Muscle layer of duodenum (tissue), 2 donors: ENCODE results near the gene PLXDC2.

Experiments
- H3K27ac ChIP-seq: one replicate; pipeline ENCODE4 v1.7.0; 2013; ENCODE audit warnings: mild to moderate bottlenecking, low read length
- H3K27me3 ChIP-seq: one replicate; pipeline ENCODE4 v1.7.0; 2013; ENCODE audit warnings: low read depth, mild to moderate bottlenecking, control low read depth, low read length
- H3K36me3 ChIP-seq, 2 donors: one replicate each; pipeline ENCODE4 v1.7.0; 2013; ENCODE audit warnings: low read length in 2 of 2, control low read depth in 1 of 2, mild to moderate bottlenecking in 1 of 2; ENCODE audit not compliant: insufficient read depth in 2 of 2, control insufficient read depth in 1 of 2
- H3K4me1 ChIP-seq, 2 donors: one replicate each; pipeline ENCODE4 v1.7.0; 2013; ENCODE audit warnings: low read length in 2 of 2, mild to moderate bottlenecking in 2 of 2, control low read depth in 1 of 2, moderate library complexity in 1 of 2; ENCODE audit not compliant: insufficient read depth in 2 of 2, control insufficient read depth in 1 of 2
- H3K4me3 ChIP-seq, 2 donors: one replicate each; pipeline ENCODE4 v1.7.0; 2013; ENCODE audit warnings: low read length in 2 of 2, low read depth in 1 of 2, mild to moderate bottlenecking in 1 of 2
- H3K9me3 ChIP-seq, 2 donors: one replicate each; pipeline ENCODE4 v1.7.0; 2013; ENCODE audit warnings: low read length in 2 of 2, control low read depth in 1 of 2, mild to moderate bottlenecking in 1 of 2; ENCODE audit not compliant: control insufficient read depth in 1 of 2
- donor health status: healthy.

PLXDC2 gene

DNA sequence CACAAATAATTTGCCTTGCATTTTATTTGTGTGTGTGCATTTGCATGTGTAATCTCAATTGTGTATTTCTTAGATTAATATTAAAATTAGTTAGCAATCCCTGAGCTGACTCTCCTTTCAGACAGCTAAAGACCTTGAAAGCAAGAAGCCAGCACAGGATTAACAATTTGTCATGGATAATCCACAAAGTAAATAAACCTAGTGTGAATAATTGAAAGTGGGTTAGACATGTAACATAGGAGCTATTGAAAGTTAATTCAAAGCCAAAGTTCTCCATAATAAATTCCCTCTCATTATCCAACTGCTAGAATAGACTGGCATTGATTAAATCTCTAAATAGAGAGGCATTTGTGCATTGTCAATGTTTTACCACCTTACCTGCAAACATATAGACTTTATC lies 326.1 kb downstream of the PLXDC2 start:
- Histone ChIP-seq H3K27me3 (no peaks in the 10 kb centered on the region), H3K4me1 (no peaks in the 10 kb centered on the region), H3K27ac (no peak overlapping the region), H3K9me3 (no peaks in the 10 kb centered on the region), H3K4me3 (no peak overlapping the region), H3K36me3 (peaks cover 0 to 3% of the 10 kb centered on the region in 2 donors)

DNA sequence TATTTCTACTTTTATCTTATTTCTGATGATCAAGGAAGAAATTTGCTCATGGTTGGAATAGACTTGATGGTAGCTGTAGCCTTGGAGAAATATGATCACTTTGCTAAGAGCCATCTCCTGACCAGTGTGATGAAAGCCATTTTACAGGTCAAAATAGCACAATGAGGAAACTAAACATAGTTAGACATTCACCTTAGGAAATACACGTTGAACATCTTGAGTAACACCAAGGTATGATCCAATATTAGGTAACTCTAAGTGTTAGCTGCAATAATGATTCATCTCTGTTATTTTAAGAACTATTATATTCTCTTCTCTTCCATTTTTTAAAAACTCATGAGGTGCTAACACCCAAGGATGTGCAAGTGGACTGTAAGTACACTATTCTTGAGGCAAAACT lies 328.0 kb downstream of the PLXDC2 start:
- H3K27me3 ChIP-seq: no peaks in the 10 kb centered on the region
- H3K9me3 ChIP-seq: no peaks in the 10 kb centered on the region
- no peaks in the 10 kb centered on the region for H3K4me1 ChIP-seq
- H3K36me3 ChIP-seq: peaks cover 0 to 3% of the 10 kb centered on the region in 2 donors
- H3K27ac ChIP-seq: no peak overlapping the region
- H3K4me3 ChIP-seq: no peak overlapping the region

DNA sequence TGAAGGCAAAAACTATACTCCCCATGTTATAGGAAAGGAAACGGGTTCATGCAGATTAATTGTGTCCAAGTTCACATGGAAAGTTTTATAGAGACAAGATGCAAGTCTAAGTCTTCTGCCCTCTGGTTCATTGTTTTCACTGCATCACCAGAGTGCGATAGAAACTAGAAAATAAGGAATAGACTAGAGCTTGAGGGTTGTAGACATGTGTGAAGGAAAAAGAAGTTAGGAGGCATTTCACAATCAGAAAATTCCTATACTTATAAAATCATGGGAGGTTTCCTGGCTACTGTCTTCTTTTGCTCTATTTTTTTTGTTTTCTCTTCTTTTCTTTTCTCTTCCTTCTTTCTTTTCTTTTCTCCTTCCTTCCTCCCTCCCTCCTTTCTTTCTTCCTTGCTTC lies 329.8 kb downstream of the PLXDC2 start:
- H3K36me3 ChIP-seq: peaks cover 0 to 3% of the 10 kb centered on the region in 2 donors
- H3K27ac ChIP-seq: no peak overlapping the region
- no peaks in the 10 kb centered on the region for H3K9me3 ChIP-seq
- no peaks in the 10 kb centered on the region for H3K27me3 ChIP-seq
- no peaks in the 10 kb centered on the region for H3K4me1 ChIP-seq
- no peak overlapping the region for H3K4me3 ChIP-seq

DNA sequence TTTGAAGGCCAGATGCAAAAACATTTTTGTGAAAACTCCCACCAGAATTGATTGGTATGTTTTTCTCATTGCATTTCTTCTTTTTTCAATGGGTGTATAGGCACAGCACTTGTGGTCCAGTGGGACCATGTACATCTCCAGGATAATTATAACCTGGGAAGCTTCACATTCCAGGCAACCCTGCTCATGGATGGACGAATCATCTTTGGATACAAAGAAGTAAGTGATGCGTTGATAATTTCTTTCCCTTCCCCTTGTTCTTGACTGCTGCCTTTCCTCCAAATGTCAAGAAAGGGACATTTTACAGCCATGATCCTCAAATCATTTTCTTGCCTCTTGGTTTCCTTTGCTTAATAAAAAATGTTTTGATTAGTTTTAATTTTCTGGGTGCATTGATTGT lies 331.5 kb downstream of the PLXDC2 start:
- Histone ChIP-seq H3K9me3 (no peaks in the 10 kb centered on the region), H3K4me1 (no peaks in the 10 kb centered on the region), H3K36me3 (peaks cover 0 to 3% of the 10 kb centered on the region in 2 donors), H3K27me3 (no peaks in the 10 kb centered on the region), H3K4me3 (no peak overlapping the region), H3K27ac (no peak overlapping the region)

GRCh38 chr10:20156511-20156910 lies 340.3 kb downstream of the PLXDC2 start:
- H3K27ac ChIP-seq: no peak overlapping the region
- no peaks in the 10 kb centered on the region for H3K4me1 ChIP-seq
- no peaks in the 10 kb centered on the region for H3K9me3 ChIP-seq
- no peaks in the 10 kb centered on the region for H3K27me3 ChIP-seq
- H3K36me3 ChIP-seq: no peaks in the 10 kb centered on the region
- H3K4me3 ChIP-seq: no peak overlapping the region

DNA sequence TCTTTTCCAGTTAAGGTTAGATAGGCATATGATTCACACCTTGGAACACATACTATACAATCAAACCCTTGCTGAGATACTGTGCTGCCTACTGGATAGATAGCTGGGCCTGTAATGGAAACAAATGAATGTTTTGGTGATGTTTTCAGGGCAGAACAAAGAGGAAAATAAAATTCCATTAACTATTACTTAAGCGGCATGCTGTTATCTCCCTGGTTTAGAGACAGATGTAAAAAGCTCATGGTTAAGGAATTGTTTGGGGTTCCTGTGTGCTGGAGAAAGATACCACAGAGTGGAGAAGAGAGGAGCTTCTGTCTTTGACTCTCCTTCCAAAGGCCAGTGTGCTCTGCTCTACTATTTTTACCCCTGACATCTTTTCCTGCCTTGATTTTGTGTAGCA lies 341.1 kb downstream of the PLXDC2 start:
- H3K4me3 ChIP-seq: no peak overlapping the region
- no peaks in the 10 kb centered on the region for H3K36me3 ChIP-seq
- no peaks in the 10 kb centered on the region for H3K9me3 ChIP-seq
- no peaks in the 10 kb centered on the region for H3K4me1 ChIP-seq
- H3K27ac ChIP-seq: no peak overlapping the region
- H3K27me3 ChIP-seq: no peaks in the 10 kb centered on the region

DNA sequence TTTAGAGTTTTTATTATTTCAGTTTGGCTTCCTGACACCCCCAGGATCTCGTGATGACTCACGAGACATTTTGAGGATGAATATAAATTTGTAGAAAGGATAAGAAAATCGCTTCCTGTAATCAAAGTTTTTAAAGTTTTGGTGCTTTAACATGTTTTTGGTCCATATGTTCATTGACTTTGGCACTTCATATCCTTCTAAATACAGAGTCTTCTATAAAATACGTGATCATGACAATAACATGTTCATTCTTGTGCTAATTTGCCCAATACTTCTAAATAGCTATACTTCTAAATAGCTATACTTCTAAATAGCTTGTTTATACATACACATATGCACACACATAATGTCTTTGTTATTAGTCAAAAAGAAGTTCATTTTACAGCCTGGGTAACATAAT lies 341.9 kb downstream of the PLXDC2 start:
- no peak overlapping the region for H3K27ac ChIP-seq
- no peak overlapping the region for H3K4me3 ChIP-seq
- no peaks in the 10 kb centered on the region for H3K4me1 ChIP-seq
- H3K36me3 ChIP-seq: no peaks in the 10 kb centered on the region
- H3K9me3 ChIP-seq: no peaks in the 10 kb centered on the region
- no peaks in the 10 kb centered on the region for H3K27me3 ChIP-seq

GRCh38 chr10:20162123-20162522 lies 345.9 kb downstream of the PLXDC2 start:
- H3K9me3 ChIP-seq: no peaks in the 10 kb centered on the region
- no peaks in the 10 kb centered on the region for H3K4me1 ChIP-seq
- no peak overlapping the region for H3K27ac ChIP-seq
- H3K4me3 ChIP-seq: no peak overlapping the region
- no peaks in the 10 kb centered on the region for H3K27me3 ChIP-seq
- H3K36me3 ChIP-seq: peaks cover 0 to 3% of the 10 kb centered on the region in 2 donors

DNA sequence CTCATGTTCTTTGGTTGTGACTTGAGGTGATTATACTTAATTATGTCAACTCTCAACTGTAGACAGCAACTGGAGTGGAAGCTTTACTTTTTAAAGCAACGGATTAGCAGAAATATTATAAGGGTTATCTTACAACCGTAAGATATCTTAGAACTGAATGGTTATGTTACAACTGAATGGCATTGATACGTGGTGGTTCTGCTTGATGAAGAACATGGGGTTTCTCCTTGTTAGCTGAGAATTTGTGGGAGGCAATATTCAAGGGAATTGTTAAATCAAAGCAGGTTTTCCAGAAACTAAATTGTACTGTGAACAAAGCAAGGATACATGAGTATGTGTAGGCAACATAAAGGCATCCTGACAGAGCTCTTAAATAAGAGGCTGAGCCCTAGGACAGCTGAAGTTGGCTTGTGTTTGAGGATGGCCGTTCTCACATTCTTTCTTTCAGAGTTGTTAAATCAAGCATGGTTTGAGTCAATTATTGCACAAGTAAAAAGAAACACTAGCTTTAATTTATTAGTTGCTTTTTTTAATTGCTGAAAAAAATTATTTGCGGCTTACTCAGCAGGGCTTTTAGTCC lies 350.0 kb downstream of the PLXDC2 start:
- H3K27ac ChIP-seq: no peak overlapping the region
- H3K27me3 ChIP-seq: no peaks in the 10 kb centered on the region
- H3K36me3 ChIP-seq: peaks cover 0 to 3% of the 10 kb centered on the region in 2 donors
- no peaks in the 10 kb centered on the region for H3K4me1 ChIP-seq
- no peaks in the 10 kb centered on the region for H3K9me3 ChIP-seq
- no peak overlapping the region for H3K4me3 ChIP-seq

GRCh38 chr10:20170661-20171060 lies 354.4 kb downstream of the PLXDC2 start:
- Histone ChIP-seq H3K4me1 (no peaks in the 10 kb centered on the region), H3K27me3 (no peaks in the 10 kb centered on the region), H3K36me3 (no peaks in the 10 kb centered on the region), H3K27ac (no peak overlapping the region), H3K9me3 (no peaks in the 10 kb centered on the region), H3K4me3 (no peak overlapping the region)

DNA sequence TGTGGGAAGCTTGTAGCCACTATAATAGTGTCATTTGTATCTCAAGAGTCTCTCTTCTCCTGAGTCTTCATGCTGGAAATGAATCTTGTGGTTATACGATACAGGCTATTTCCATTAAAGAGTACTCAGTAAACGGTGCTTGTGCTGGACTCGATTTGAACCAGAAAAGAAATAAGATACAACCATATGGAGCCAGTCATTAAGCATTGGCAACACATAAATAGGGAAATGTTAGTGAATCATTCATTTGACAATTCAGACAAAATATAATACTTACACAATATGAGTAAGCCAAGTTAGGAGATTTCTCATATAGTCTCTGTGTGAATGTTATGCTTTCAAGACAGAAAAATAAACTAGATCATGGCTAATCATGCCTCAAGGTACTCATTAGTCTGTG lies 356.8 kb downstream of the PLXDC2 start:
- Histone ChIP-seq H3K9me3 (no peaks in the 10 kb centered on the region), H3K4me3 (no peak overlapping the region), H3K27ac (no peak overlapping the region), H3K27me3 (no peaks in the 10 kb centered on the region), H3K36me3 (peaks cover 0 to 4% of the 10 kb centered on the region in 2 donors), H3K4me1 (no peaks in the 10 kb centered on the region)

GRCh38 chr10:20175719-20176118 lies 359.5 kb downstream of the PLXDC2 start:
- Histone ChIP-seq H3K27ac (no peak overlapping the region), H3K27me3 (no peaks in the 10 kb centered on the region), H3K36me3 (peaks cover 4 to 8% of the 10 kb centered on the region in 2 donors), H3K4me3 (no peak overlapping the region), H3K4me1 (no peaks in the 10 kb centered on the region), H3K9me3 (no peaks in the 10 kb centered on the region)
